Ovary (tissue), 9 donors: ENCODE data around the gene CHKB. TPM values are rescaled to one million over a fixed set of nuclear protein-coding genes. Genes with fewer than 3 reads are reported as not detected.
A peak's percentile ranks its signal among the peaks of the same experiment; 100 is the strongest.

Experiments
- DNase-seq, 5 donors: peaks; one replicate each; pipeline ENCODE4 v3.0.0-alpha.2; 2019 to 2020
- H3K27ac ChIP-seq, 2 donors: fragments of 200-600 bp; one replicate each; pipeline versions ENCODE4 v1.5.1 to v1.8.0; 2019 to 2022
- H3K27me3 ChIP-seq: fragments of 200-600 bp; one replicate; pipeline ENCODE4 v1.8.0; 2022
- H3K36me3 ChIP-seq: fragments of 200-600 bp; sonication (generic); one replicate; pipeline ENCODE4 v1.5.1; 2019
- H3K4me1 ChIP-seq: one replicate; pipeline ENCODE4 v1.8.1; 2013; ENCODE audit warnings: mild to moderate bottlenecking, moderate library complexity; ENCODE audit not compliant: insufficient read depth
- H3K4me3 ChIP-seq: fragments of 200-600 bp; sonication (generic); one replicate; pipeline ENCODE4 v1.5.1; 2017
- H3K9me3 ChIP-seq, 2 donors: fragments of 200-600 bp in 1 of 2; sonication (generic) in 1 of 2; one replicate each; pipeline versions ENCODE4 v1.5.1 to v1.8.1; 2013 to 2019; ENCODE audit warnings: mild to moderate bottlenecking in 1 of 2, moderate library complexity in 1 of 2
- CTCF ChIP-seq, 3 donors: fragments of 450-650 bp in 2 of 3; fragments of 200-600 bp in 1 of 3; IDR thresholded peaks; one replicate each; pipeline versions ENCODE4 v1.5.1 to v1.8.0; 2016 to 2022; ENCODE audit warnings: antibody characterized with exemption in 3 of 3, mild to moderate bottlenecking in 1 of 3
- EP300 ChIP-seq: sonication (generic); formaldehyde crosslinking; IDR thresholded peaks from one replicate; pipeline ENCODE4 v1.6.1; 2017; ENCODE audit warnings: antibody characterized with exemption
- POLR2A ChIP-seq: fragments of 450-650 bp; IDR thresholded peaks from one replicate; pipeline ENCODE4 v1.6.1; 2017; ENCODE audit warnings: antibody characterized with exemption, mild to moderate bottlenecking, moderate library complexity
- WGBS, 3 donors: extraction: QIAGEN DNeasy Blood & Tissue Kit in 1 of 3; methylation state at CpG; one replicate each; pipeline versions ENCODE4 v1.1.5 to v1.1.7; 2013 to 2017; 5-methylcytosine and 5-hydroxymethylcytosine counted together
- intact Hi-C, 4 donors: fragments of 100-400 bp; cut with DNase I; formaldehyde crosslinking; loops; one replicate each; pipeline versions ENCODE4 v1.11.0 to v1.15.1; 2022 to 2023
- polyA plus RNA-seq, 2 donors: library from polyadenylated mRNA; stranded (reverse); fragments of 200-250 nt in 1 of 2; fragments of 350-450 nt in 1 of 2; fragmentation: Illumina TruSeq in 1 of 2; extraction: RNeasy Lipid Tissue Mini Kit (QIAGEN cat#74804) in 1 of 2; gene quantifications; one replicate each; pipeline ENCODE4 v1.2.3, GENCODE V29; 2013 to 2014
- total RNA-seq, 7 donors: library from RNA; depleted of rRNA in 2 of 7; stranded (reverse); fragments of >200 nt in 2 of 7; fragmentation: NEBNext Ultra II Directional in 3 of 7; extraction: Animal tissue kit (Norgen Biotek cat#: 25700) in 3 of 7; gene quantifications; one replicate each; pipeline versions ENCODE4 v1.1.0 to v1.2.4, GENCODE V29; 2016 to 2023
- donor health status: DM: no; HTN: no; CAD: no; lungs with moderate emphysema.
- donor health status: DM: no; HTN: no; CAD: no.
- donor health status: Bipolar disorder and iron deficiency.
- donor health status: DM: yes; HTN: yes; CAD: no.
- donor health status: DM: no; HTN: no; CAD: no.
- donor health status: DM: yes; HTN: yes; CAD: no.

The CHKB gene
- total and polyA plus RNA-seq, 9 donors: 34.9 to 73.2 (median 47.9) TPM

GRCh38 chr22:50613291-50613981, 30.8 kb upstream of the CHKB start:
- Histone ChIP-seq H3K27me3 (no peaks in the 10 kb centered on the region), H3K4me3 (no peak overlapping the region), H3K4me1 (no peaks in the 10 kb centered on the region), H3K27ac (no peak overlapping the region), H3K9me3 (no peaks in the 10 kb centered on the region), H3K36me3 (no peaks in the 10 kb centered on the region)
- 44 to 63% (median 56%) methylated on average over 18 to 22 of the region's 22 CpGs for WGBS, 3 donors
- DNase-seq: peak in 4 of 5 donors; percentile 54 to 79 (median 60)
- TF ChIP-seq POLR2A (no peak), EP300 (no peak), CTCF (IDR thresholded peaks at IDR 0.05) (no peak)
- intact Hi-C loops: no loop called here

GRCh38 chr22:50612528-50613221, 30.0 kb upstream of the CHKB start:
- Histone ChIP-seq H3K4me3 (no peak overlapping the region), H3K9me3 (no peaks in the 10 kb centered on the region), H3K27ac (no peak overlapping the region), H3K36me3 (no peaks in the 10 kb centered on the region), H3K27me3 (no peaks in the 10 kb centered on the region), H3K4me1 (no peaks in the 10 kb centered on the region)
- no peak for DNase-seq
- no peak for TF ChIP-seq EP300
- no peak for TF ChIP-seq CTCF (IDR thresholded peaks at IDR 0.05)
- no peak for TF ChIP-seq POLR2A
- intact Hi-C loops: no loop called here
- 25 to 42% (median 26%) methylated on average over 23 to 31 of the region's 31 CpGs for WGBS, 3 donors

- DNase-seq: peak in 1 of 5 donors; percentile 21
- no peaks in the 10 kb centered on the region for H3K27me3 ChIP-seq
- intact Hi-C loops: no loop called here
- no peaks in the 10 kb centered on the region for H3K4me1 ChIP-seq
- TF ChIP-seq EP300 (no peak), POLR2A (no peak), CTCF (IDR thresholded peaks at IDR 0.05) (no peak)
- H3K27ac ChIP-seq: no peak overlapping the region
- H3K36me3 ChIP-seq: no peaks in the 10 kb centered on the region
- H3K4me3 ChIP-seq: no peak overlapping the region
- 30 to 45% (median 37%) methylated on average over 6 of the region's 6 CpGs for WGBS, 3 donors
- H3K9me3 ChIP-seq: no peaks in the 10 kb centered on the region
Measured at GRCh38 chr22:50612168-50612527, 29.5 kb upstream of the CHKB start.

GRCh38 chr22:50611341-50612060, 28.9 kb upstream of the CHKB start:
- no peak for DNase-seq
- TF ChIP-seq POLR2A (no peak), EP300 (no peak), CTCF (IDR thresholded peaks at IDR 0.05) (no peak)
- WGBS, 3 donors: 87 to 91% (median 87%) methylated on average over 26 of the region's 26 CpGs
- Histone ChIP-seq H3K36me3 (no peaks in the 10 kb centered on the region), H3K9me3 (no peaks in the 10 kb centered on the region), H3K4me3 (no peak overlapping the region), H3K27me3 (no peaks in the 10 kb centered on the region), H3K4me1 (no peaks in the 10 kb centered on the region), H3K27ac (no peak overlapping the region)
- intact Hi-C loops: no loop called here
